ENCODE measurements around the gene FAM222B. TPM values are rescaled to one million over a fixed set of nuclear protein-coding genes. Genes with fewer than 3 reads are reported as not detected.

FAM222B gene
- total RNA-seq, 1 donor from 2014 or later = 15.6 TPM

- no peaks in the 10 kb centered on the region for H3K9me3 Mint-ChIP-seq
- peaks cover 65% of the 10 kb centered on the region for H3K36me3 Mint-ChIP-seq (ENCODE audit: low read depth)
- DNase-seq (no peak), ATAC-seq (ENCODE audit: low read depth) (peak; percentile 86)
- peak; percentile 80 for TF ChIP-seq CTCF (IDR thresholded peaks at IDR 0.05)
- POLR2A ChIA-PET = interaction anchor here (0.5 to 4.6 kb wide), 19 partner anchors 12 to 190 kb away, joined by 3 to 51 read pairs (median 7); partner anchors contain the start of genes ERAL1, FLOT2, RPL23A and TLCD1
- H3K27ac Mint-ChIP-seq = no peak overlapping the region
- H3K4me1 Mint-ChIP-seq = peaks cover 10% of the 10 kb centered on the region
- no peak overlapping the region for H3K4me3 Mint-ChIP-seq
- intact Hi-C loops (cut with micrococcal nuclease) = loop anchor here (1.0 to 5.0 kb wide), 7 partner anchors 37 to 353 kb away; partner anchors contain the start of genes DHRS13 and FAM222B
- CTCF ChIA-PET = interaction anchor here (0.6 to 6.4 kb wide), 45 partner anchors 9 to 353 kb away, joined by 3 to 112 read pairs (median 5); partner anchors contain the start of genes BLTP2, DHRS13, FAM222B and FLOT2
- no peaks in the 10 kb centered on the region for H3K27me3 Mint-ChIP-seq
Measured at GRCh38 chr17:28763804-28764266, 78.8 kb downstream of the FAM222B start.

GRCh38 chr17:28763137-28763799 lies 79.3 kb downstream of the FAM222B start:
- intact Hi-C loops (cut with micrococcal nuclease) = loop anchor here (1.0 to 5.0 kb wide), 7 partner anchors 36 to 354 kb away; partner anchors contain the start of genes DHRS13 and FAM222B
- peaks cover 67% of the 10 kb centered on the region for H3K36me3 Mint-ChIP-seq (ENCODE audit: low read depth)
- H3K27ac Mint-ChIP-seq = peak overlapping the region; percentile 46
- POLR2A ChIA-PET = interaction anchor here (0.5 to 4.6 kb wide), 21 partner anchors 12 to 628 kb away, joined by 3 to 51 read pairs (median 6); partner anchors contain the start of genes ERAL1, FLOT2, RPL23A and TLCD1
- ATAC-seq (ENCODE audit: low read depth) = peak; percentile 35
- H3K27me3 Mint-ChIP-seq = no peaks in the 10 kb centered on the region
- CTCF ChIA-PET = interaction anchor here (0.6 to 6.4 kb wide), 46 partner anchors 8 to 1341 kb away, joined by 3 to 112 read pairs (median 5); partner anchors contain the start of genes BLTP2, DHRS13, FAM222B and FLOT2
- no peak for TF ChIP-seq CTCF (IDR thresholded peaks at IDR 0.05)
- peaks cover 10% of the 10 kb centered on the region for H3K4me1 Mint-ChIP-seq
- no peak for DNase-seq
- H3K9me3 Mint-ChIP-seq = no peaks in the 10 kb centered on the region
- H3K4me3 Mint-ChIP-seq = no peak overlapping the region

GRCh38 chr17:28760601-28761562 lies 81.7 kb downstream of the FAM222B start:
- POLR2A ChIA-PET = interaction anchor here (0.6 to 4.6 kb wide), 4 partner anchors 9 to 136 kb away, joined by 7 to 30 read pairs (median 20); partner anchors contain the start of genes NEK8 and TLCD1
- H3K27ac Mint-ChIP-seq = peak overlapping the region; percentile 15

GRCh38 chr17:28759256-28759865 lies 83.2 kb downstream of the FAM222B start:
- TF ChIP-seq CTCF (IDR thresholded peaks at IDR 0.05) = no peak
- Mint-ChIP-seq H3K36me3 (ENCODE audit: low read depth) (peaks cover 80% of the 10 kb centered on the region), H3K4me3 (no peak overlapping the region), H3K9me3 (no peaks in the 10 kb centered on the region), H3K27ac (peak overlapping the region; percentile 18), H3K4me1 (peaks cover 10% of the 10 kb centered on the region), H3K27me3 (no peaks in the 10 kb centered on the region)
- ATAC-seq (ENCODE audit: low read depth) = no peak
- intact Hi-C loops (cut with micrococcal nuclease) = no loop called here
- no peak for DNase-seq
- ChIA-PET CTCF (no interaction called here), POLR2A (interaction anchor here (0.5 to 23.0 kb wide), 3 partner anchors 32 to 63 kb away, joined by 5 to 2384 read pairs (median 28); partner anchors contain the start of genes NEK8, RPL23A and TLCD1)

More at GRCh38 chr17:28760601-28761562, 81.7 kb downstream of the FAM222B start:
- TF ChIP-seq CTCF (IDR thresholded peaks at IDR 0.05) = no peak
- intact Hi-C loops (cut with micrococcal nuclease) = loop anchor here (5.0 kb wide), 1 partner anchor 356 kb away; no protein-coding TSS in a partner anchor
- no peak for DNase-seq
- Mint-ChIP-seq H3K9me3 (no peaks in the 10 kb centered on the region), H3K4me3 (no peak overlapping the region), H3K4me1 (peaks cover 10% of the 10 kb centered on the region), H3K36me3 (ENCODE audit: low read depth) (peaks cover 79% of the 10 kb centered on the region), H3K27me3 (no peaks in the 10 kb centered on the region)
- CTCF ChIA-PET = interaction anchor here (0.7 to 6.4 kb wide), 8 partner anchors 14 to 193 kb away, joined by 3 to 112 read pairs (median 16); partner anchors contain the start of genes DHRS13, NEK8 and TLCD1
- ATAC-seq (ENCODE audit: low read depth) = no peak
